Endodermal cell (in vitro differentiated cells): ENCODE data around the gene MXRA7. TPM values are rescaled to one million over a fixed set of nuclear protein-coding genes. Genes with fewer than 3 reads are reported as not detected.

Experiments
- DNase-seq: peaks from one replicate; pipeline ENCODE4 v3.0.0-alpha.2; 2017
- H3K27ac ChIP-seq: 2 replicates; pipeline ENCODE4 v1.5.1; 2013; ENCODE audit warnings: mild to moderate bottlenecking, low read depth, low read length, moderate library complexity
- H3K27me3 ChIP-seq: 2 replicates; pipeline ENCODE4 v1.6.1; 2013; ENCODE audit warnings: mild to moderate bottlenecking, low read length, moderate library complexity; ENCODE audit not compliant: insufficient read depth, control insufficient read depth, poor library complexity, severe bottlenecking
- H3K36me3 ChIP-seq: 2 replicates; pipeline ENCODE4 v1.7.0; 2013; ENCODE audit warnings: mild to moderate bottlenecking, low read length, moderate library complexity; ENCODE audit not compliant: control insufficient read depth, insufficient read depth
- H3K4me1 ChIP-seq: one replicate; pipeline ENCODE4 v1.7.0; 2013; ENCODE audit warnings: low read length; ENCODE audit not compliant: control insufficient read depth, insufficient read depth
- H3K4me3 ChIP-seq: 2 replicates; pipeline ENCODE4 v1.5.1; 2013; ENCODE audit warnings: mild to moderate bottlenecking, low read length, moderate library complexity
- H3K9ac ChIP-seq: 2 replicates; pipeline ENCODE4 v1.6.1; 2013; ENCODE audit warnings: mild to moderate bottlenecking, low read length, moderate library complexity; ENCODE audit not compliant: poor library complexity, severe bottlenecking; ENCODE audit errors: extremely low read depth
- H3K9me3 ChIP-seq: 2 replicates; pipeline ENCODE4 v1.6.1; 2013; ENCODE audit warnings: mild to moderate bottlenecking, low read length, moderate library complexity; ENCODE audit not compliant: control insufficient read depth
- H3K27ac Mint-ChIP-seq: 2 replicates; pipeline ENCODE4 v1.8.0; 2020; ENCODE audit warnings: mixed read lengths
- H3K27me3 Mint-ChIP-seq: 2 replicates; pipeline ENCODE4 v1.8.0; 2021; ENCODE audit warnings: mild to moderate bottlenecking, mixed read lengths; ENCODE audit not compliant: insufficient read depth
- H3K36me3 Mint-ChIP-seq: 2 replicates; pipeline ENCODE4 v1.8.0; 2020; ENCODE audit warnings: low read depth, mixed read lengths
- H3K4me1 Mint-ChIP-seq: 2 replicates; pipeline ENCODE4 v1.8.0; 2020; ENCODE audit warnings: mixed read lengths
- H3K4me3 Mint-ChIP-seq: 2 replicates; pipeline ENCODE4 v1.8.0; 2020; ENCODE audit warnings: mild to moderate bottlenecking, moderate library complexity, mixed read lengths
- H3K9me3 Mint-ChIP-seq: 2 replicates; pipeline ENCODE4 v1.8.0; 2020; ENCODE audit warnings: mild to moderate bottlenecking, mixed read lengths
- CTCF ChIP-seq: fragments of 200-600 bp; sonication (generic); conservative IDR thresholded peaks from 2 replicates; pipeline ENCODE4 v1.5.0; 2021; ENCODE audit warnings: antibody characterized with exemption, mild to moderate bottlenecking
- WGBS, 2 experiments: methylation state at CpG; one replicate each; pipeline versions ENCODE4 v1.1.5 to v1.1.7; 2013; ENCODE audit warnings: missing lambda C conversion rate in 2 of 2, mixed read lengths in 1 of 2; ENCODE audit not compliant: insufficient coverage in 1 of 2, insufficient read length in 1 of 2; 5-methylcytosine and 5-hydroxymethylcytosine counted together
- total RNA-seq, 2 donors: library from RNA; stranded (reverse); fragmentation: NEBNext Ultra II Directional in 1 of 2; extraction: Animal tissue kit (Norgen Biotek cat#: 25700) in 1 of 2; gene quantifications; 2 replicates in 1 of 2; 3 replicates in 1 of 2; pipeline ENCODE4 v1.2.1, GENCODE V29; 2021

Gene MXRA7
- total RNA-seq, 2 donors from 2014 or later: 61.6 to 77.1 TPM

- TF ChIP-seq CTCF: no peak
- WGBS, 2 experiments: 33% methylated on average over 4 of the region's 7 CpGs; no CpG with 5 or more reads in 1 of the 2 experiments
- peak overlapping the region; percentile 100 for H3K27ac Mint-ChIP-seq
Observed at GRCh38 chr17:76738468-76738850, 27.7 kb upstream of the MXRA7 start.

GRCh38 chr17:76737676-76738467 lies 27.1 kb upstream of the MXRA7 start, which contains the start of gene MFSD11:
MFSD11 (plus strand) TSS chr17:76738119; CDS start chr17:76738353, 234 bp downstream.
- peaks cover 48% of the 10 kb centered on the region for H3K36me3 Mint-ChIP-seq
- Histone ChIP-seq H3K4me3 (peak within 1 kb of the TSS; percentile 100), H3K9me3 (no peaks in the 10 kb centered on the region), H3K27me3 (no peaks in the 10 kb centered on the region), H3K4me1 (peaks cover 9% of the 10 kb centered on the region), H3K36me3 (peaks cover 52% of the 10 kb centered on the region), H3K27ac (peak within 1 kb of the TSS; percentile 99), H3K9ac (peak within 1 kb of the TSS; percentile 96)
- H3K27me3 Mint-ChIP-seq: no peaks in the 10 kb centered on the region
- H3K4me3 Mint-ChIP-seq: peak within 1 kb of the TSS; percentile 100
- peak within 1 kb of the TSS; percentile 100 for H3K27ac Mint-ChIP-seq
- H3K4me1 Mint-ChIP-seq: peaks cover 28% of the 10 kb centered on the region
- WGBS, 2 experiments: 0% methylated on average over 27 to 57 of the region's 57 CpGs
- peak; percentile 99 for DNase-seq
- H3K9me3 Mint-ChIP-seq: no peaks in the 10 kb centered on the region
- no peak for TF ChIP-seq CTCF

More at GRCh38 chr17:76738468-76738850, 27.7 kb upstream of the MXRA7 start:
- Histone ChIP-seq H3K4me3 (peak overlapping the region; percentile 100), H3K27me3 (no peaks in the 10 kb centered on the region), H3K9me3 (no peaks in the 10 kb centered on the region), H3K27ac (peak overlapping the region; percentile 99), H3K36me3 (peaks cover 49% of the 10 kb centered on the region), H3K4me1 (peaks cover 9% of the 10 kb centered on the region), H3K9ac (peak overlapping the region; percentile 95)
- peaks cover 28% of the 10 kb centered on the region for H3K4me1 Mint-ChIP-seq
- H3K4me3 Mint-ChIP-seq: peak overlapping the region; percentile 100
- H3K9me3 Mint-ChIP-seq: no peaks in the 10 kb centered on the region
- no peak for DNase-seq
- H3K36me3 Mint-ChIP-seq: peaks cover 46% of the 10 kb centered on the region
- H3K27me3 Mint-ChIP-seq: no peaks in the 10 kb centered on the region

- WGBS, 2 experiments: 0% methylated on average over 28 to 60 of the region's 60 CpGs
- H3K27ac ChIP-seq: peak within 1 kb of the TSS; percentile 99
- peak within 1 kb of the TSS; percentile 100 for H3K4me3 ChIP-seq
- TF ChIP-seq CTCF: no peak
- H3K27me3 Mint-ChIP-seq: no peaks in the 10 kb centered on the region
- no peaks in the 10 kb centered on the region for H3K9me3 Mint-ChIP-seq
- peaks cover 49% of the 10 kb centered on the region for H3K36me3 Mint-ChIP-seq
- H3K9ac ChIP-seq: peak within 1 kb of the TSS; percentile 96
- H3K9me3 ChIP-seq: no peaks in the 10 kb centered on the region
- H3K36me3 ChIP-seq: peaks cover 53% of the 10 kb centered on the region
- H3K4me1 ChIP-seq: peaks cover 9% of the 10 kb centered on the region
- peak within 1 kb of the TSS; percentile 100 for H3K27ac Mint-ChIP-seq
- H3K27me3 ChIP-seq: no peaks in the 10 kb centered on the region
- H3K4me3 Mint-ChIP-seq: peak within 1 kb of the TSS; percentile 100
- DNase-seq: peak; percentile 100
- H3K4me1 Mint-ChIP-seq: peaks cover 28% of the 10 kb centered on the region
Observed at GRCh38 chr17:76737082-76737675, 26.4 kb upstream of the MXRA7 start, which contains the start of gene SRSF2. SRSF2 (minus strand) TSS chr17:76737331; CDS start chr17:76737160, 171 bp downstream.
